ENCODE results near the gene INPP5A. TPM values are rescaled to one million over a fixed set of nuclear protein-coding genes. Genes with fewer than 3 reads are reported as not detected.
"Not testable (repeated sequence)": the region's sequence is repeated elsewhere in the genome, so short reads cannot be mapped to it uniquely, and the experiment has no call there.

Gene INPP5A
- total and polyA plus RNA-seq, 9 of the 15 experiments (the other 6 are each of a cell fraction or from before 2014, with no cell fraction given): 0.66 to 11.6 (median 7.7) TPM

- H2AFZ ChIP-seq (ENCODE audit: low read depth, low read length): no peak overlapping the region
- no peaks in the 10 kb centered on the region for H3K27me3 ChIP-seq (ENCODE audit: control insufficient read depth in 2 of 2, insufficient read depth in 2 of 2, low read length in 2 of 2)
- TF ChIP-seq ASH1L (IDR thresholded peaks at IDR 0.05; ENCODE audit: borderline replicate concordance, low read depth, partially characterized antibody) (no peak), MTA2 (IDR thresholded peaks at IDR 0.05; ENCODE audit: low read depth) (no peak), MIER1 (IDR thresholded peaks at IDR 0.05; ENCODE audit: low read depth) (no peak), ZNF551 (CRISPR knock-in tag; IDR thresholded peaks at IDR 0.05) (no peak)
- H3K9ac ChIP-seq (ENCODE audit: insufficient read depth in 1 of 2, low read depth in 2 of 2, low read length in 2 of 2): no peak overlapping the region
- DNase-seq (ENCODE audit: extremely low read depth in 1 of 4, low spot score in 3 of 4) (no peak), FAIRE-seq (no peak), ATAC-seq (no peak)
- ChIA-PET CTCF (ENCODE audit: low intra/inter-chr PET ratio) (no interaction called here), POLR2A (no interaction called here)
- BruUV-seq (replicated peaks): no TSS peak
- peaks cover 4 to 7% of the 10 kb centered on the region in 2 experiments; a peak in 4 of 5 replicates for H3K4me1 ChIP-seq (replicated peaks in 1 of 2; ENCODE audit: control insufficient read depth in 2 of 2, insufficient read depth in 2 of 2, low read length in 2 of 2)
- H3K9me1 ChIP-seq (ENCODE audit: control insufficient read depth, insufficient read depth, low read length): no peaks in the 10 kb centered on the region
- H3K79me2 ChIP-seq (ENCODE audit: control insufficient read depth, insufficient read depth, low read length): peaks cover 3% of the 10 kb centered on the region; the same call in 1 of the 3 replicates
- H3K27ac ChIP-seq (ENCODE audit: extremely low read depth, low read depth, low read length): no peak overlapping the region
- H3K4me2 ChIP-seq (ENCODE audit: insufficient read depth, low read length): no peak overlapping the region
- no peaks in the 10 kb centered on the region for H3K9me3 ChIP-seq (replicated peaks; ENCODE audit: control insufficient read depth, insufficient read depth, low read depth, low read length)
- in situ Hi-C loops (cut with MboI) (no loop called here), intact Hi-C loops (cut with micrococcal nuclease) (no loop called here)
- 90% methylated on average over 3 of the region's 3 CpGs for WGBS (ENCODE audit: insufficient coverage, low coverage, missing lambda C conversion rate)
- no peaks in the 10 kb centered on the region for H3K36me3 ChIP-seq (ENCODE audit: control insufficient read depth, insufficient read depth, low read length)
- no peak overlapping the region for H3K4me3 ChIP-seq
- no peaks in the 10 kb centered on the region for H4K20me1 ChIP-seq (replicated peaks; ENCODE audit: control insufficient read depth, insufficient read depth, low read length)
These were observed 142.1 kb downstream of the INPP5A start for GRCh38 chr10:132679640-132680039.

- peaks cover 15 to 16% of the 10 kb centered on the region in 2 experiments for H3K4me1 ChIP-seq (replicated peaks in 1 of 2; ENCODE audit: control insufficient read depth in 2 of 2, insufficient read depth in 2 of 2, low read length in 2 of 2)
- BruUV-seq (replicated peaks); CTCF ChIA-PET (ENCODE audit: low intra/inter-chr PET ratio); H3K27ac ChIP-seq (ENCODE audit: extremely low read depth, low read depth, low read length); H3K36me3 ChIP-seq (ENCODE audit: control insufficient read depth, insufficient read depth, low read length); H3K4me3 ChIP-seq; H2AFZ ChIP-seq (ENCODE audit: low read depth, low read length); POLR2A ChIA-PET; H3K79me2 ChIP-seq (ENCODE audit: control insufficient read depth, insufficient read depth, low read length); FAIRE-seq; H4K20me1 ChIP-seq (replicated peaks; ENCODE audit: control insufficient read depth, insufficient read depth, low read length); ATAC-seq; H3K4me2 ChIP-seq (ENCODE audit: insufficient read depth, low read length); H3K9me1 ChIP-seq (ENCODE audit: control insufficient read depth, insufficient read depth, low read length); DNase-seq (ENCODE audit: extremely low read depth in 1 of 4, low spot score in 3 of 4); H3K27me3 ChIP-seq (ENCODE audit: control insufficient read depth in 2 of 2, insufficient read depth in 2 of 2, low read length in 2 of 2); in situ Hi-C loops (cut with MboI); H3K9me3 ChIP-seq (replicated peaks; ENCODE audit: control insufficient read depth, insufficient read depth, low read depth, low read length); H3K9ac ChIP-seq (ENCODE audit: insufficient read depth in 1 of 2, low read depth in 2 of 2, low read length in 2 of 2); intact Hi-C loops (cut with micrococcal nuclease): not testable (repeated sequence)
- 67% methylated on average over 2 of the region's 28 CpGs for WGBS (ENCODE audit: insufficient coverage, low coverage, missing lambda C conversion rate)
These were observed 143.2 kb downstream of the INPP5A start for GRCh38 chr10:132680741-132681140.

Measured in K562 (cell line).